ENCODE results near the gene CACNG4.

CACNG4 gene

GRCh38 chr17:66988069-66988798 is 23.7 kb downstream of the CACNG4 start:
- no peak for DNase-seq

- DNase-seq: no peak
Measured at GRCh38 chr17:66989076-66989475, 24.6 kb downstream of the CACNG4 start.

- DNase-seq: no peak
Measured at GRCh38 chr17:66989579-66989978, 25.1 kb downstream of the CACNG4 start.

- no peak for DNase-seq
Measured at GRCh38 chr17:66990047-66990446, 25.5 kb downstream of the CACNG4 start.

- no peak for DNase-seq
Measured at GRCh38 chr17:66992911-66993442, 28.5 kb downstream of the CACNG4 start.

GRCh38 chr17:66994361-66994760 is 29.9 kb downstream of the CACNG4 start:
- DNase-seq: no peak

GRCh38 chr17:66994930-66995535 is 30.5 kb downstream of the CACNG4 start:
- no peak for DNase-seq

GRCh38 chr17:66995944-66996343 is 31.4 kb downstream of the CACNG4 start:
- no peak for DNase-seq

GRCh38 chr17:66996926-66997325 is 32.4 kb downstream of the CACNG4 start:
- DNase-seq: no peak

- DNase-seq: no peak
Measured at GRCh38 chr17:67003231-67003630, 38.7 kb downstream of the CACNG4 start.

GRCh38 chr17:67004181-67004580 is 39.7 kb downstream of the CACNG4 start:
- no peak for DNase-seq

GRCh38 chr17:67007266-67007665 is 42.8 kb downstream of the CACNG4 start:
- no peak for DNase-seq

- DNase-seq: no peak
Measured at GRCh38 chr17:67008101-67008500, 43.6 kb downstream of the CACNG4 start.

- no peak for DNase-seq
Measured at GRCh38 chr17:67011527-67012175, 47.1 kb downstream of the CACNG4 start.

- DNase-seq: no peak
Measured at GRCh38 chr17:67013891-67014290, 49.4 kb downstream of the CACNG4 start.

GRCh38 chr17:67015001-67015400 is 50.5 kb downstream of the CACNG4 start:
- DNase-seq: no peak

GRCh38 chr17:67016039-67016762 is 51.7 kb downstream of the CACNG4 start:
- DNase-seq: no peak

GRCh38 chr17:67017910-67018309 is 53.4 kb downstream of the CACNG4 start:
- DNase-seq: no peak

- no peak for DNase-seq
Measured at GRCh38 chr17:67018471-67019434, 54.2 kb downstream of the CACNG4 start.

GRCh38 chr17:67019809-67020208 is 55.3 kb downstream of the CACNG4 start:
- no peak for DNase-seq

- DNase-seq: no peak
Measured at GRCh38 chr17:67020293-67020766, 55.8 kb downstream of the CACNG4 start.

- DNase-seq: no peak
Measured at GRCh38 chr17:67021196-67021595, 56.7 kb downstream of the CACNG4 start.

Data from CD4-positive, alpha-beta T cell treated with Interleukin-4 for 4 hours (primary cell).